GM12875 (cell line): Measurements from ENCODE around the gene C20orf204.

ENCODE experiments used
- H3K4me3 ChIP-seq: one replicate; pipeline ENCODE4 v1.5.1; 2011; ENCODE audit warnings: low read depth, low read length, control low read depth
- CTCF ChIP-seq: IDR thresholded peaks from 2 replicates; pipeline ENCODE4 v1.5.1; 2011; ENCODE audit warnings: low read depth, mild to moderate bottlenecking, control low read depth, inconsistent platforms, low read length, moderate library complexity, borderline replicate concordance; ENCODE audit not compliant: insufficient read depth

C20orf204 gene

GRCh38 chr20:64055396-64055892 is 19.5 kb downstream of the C20orf204 start:
- no peak for TF ChIP-seq CTCF
- no peak overlapping the region for H3K4me3 ChIP-seq

GRCh38 chr20:64055893-64056638 is 20.1 kb downstream of the C20orf204 start:
- no peak for TF ChIP-seq CTCF
- no peak overlapping the region for H3K4me3 ChIP-seq

- TF ChIP-seq CTCF: no peak
- no peak overlapping the region for H3K4me3 ChIP-seq
These were observed 20.6 kb downstream of the C20orf204 start for GRCh38 chr20:64056639-64056888.

- no peak overlapping the region for H3K4me3 ChIP-seq
- no peak for TF ChIP-seq CTCF
These were observed 21.1 kb downstream of the C20orf204 start for GRCh38 chr20:64056889-64057627.

- H3K4me3 ChIP-seq: no peak overlapping the region
- TF ChIP-seq CTCF: peak; percentile 95
These were observed 21.9 kb downstream of the C20orf204 start for GRCh38 chr20:64057628-64058498.

GRCh38 chr20:64058536-64058935 is 22.6 kb downstream of the C20orf204 start:
- no peak for TF ChIP-seq CTCF
- H3K4me3 ChIP-seq: no peak overlapping the region
